HS-5 (cell line): ENCODE results near the gene DYNAP.

ENCODE experiments used
- DNase-seq: peaks from one replicate; pipeline ENCODE4 v3.0.0-alpha.2; 2012; ENCODE audit warnings: low read depth

DYNAP gene

DNA sequence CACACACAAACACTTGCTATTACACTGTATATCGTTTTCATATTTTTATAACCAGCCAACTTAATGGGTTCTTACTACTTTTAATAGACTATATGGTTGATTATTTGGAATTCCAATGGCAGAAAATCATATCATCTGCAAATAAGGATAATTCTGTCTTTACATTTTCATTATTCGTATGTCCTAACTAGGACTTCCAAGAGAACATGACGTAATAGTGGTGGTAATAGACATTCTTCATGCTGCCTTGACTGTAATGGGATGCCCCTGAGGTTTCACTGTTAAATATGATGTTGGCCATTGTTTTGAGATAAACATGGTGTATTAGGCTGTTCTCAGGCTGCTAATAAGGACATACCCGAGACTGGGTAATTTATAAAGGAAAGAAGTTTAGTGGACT, 45.2 kb downstream of the DYNAP start:
- no peak for DNase-seq

DNA sequence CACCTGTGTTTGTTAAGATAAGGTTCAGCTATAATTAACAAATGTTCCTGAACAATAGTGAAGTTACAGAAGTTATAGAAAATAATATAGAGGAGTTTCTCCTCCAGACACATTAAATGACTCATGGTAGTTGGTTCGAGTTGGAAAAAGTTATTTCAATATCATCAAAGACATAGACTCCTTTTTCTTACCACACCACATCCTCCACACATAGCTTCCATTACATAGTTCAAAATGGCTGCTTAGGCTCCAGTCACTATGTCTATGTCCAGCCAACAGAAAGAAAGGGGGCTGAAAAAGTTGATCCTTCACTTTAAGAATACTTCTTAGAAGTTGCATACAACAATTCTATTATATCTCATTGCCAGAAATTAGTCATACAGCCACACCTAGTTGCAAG, 50.7 kb downstream of the DYNAP start:
- DNase-seq, result no peak

DNA sequence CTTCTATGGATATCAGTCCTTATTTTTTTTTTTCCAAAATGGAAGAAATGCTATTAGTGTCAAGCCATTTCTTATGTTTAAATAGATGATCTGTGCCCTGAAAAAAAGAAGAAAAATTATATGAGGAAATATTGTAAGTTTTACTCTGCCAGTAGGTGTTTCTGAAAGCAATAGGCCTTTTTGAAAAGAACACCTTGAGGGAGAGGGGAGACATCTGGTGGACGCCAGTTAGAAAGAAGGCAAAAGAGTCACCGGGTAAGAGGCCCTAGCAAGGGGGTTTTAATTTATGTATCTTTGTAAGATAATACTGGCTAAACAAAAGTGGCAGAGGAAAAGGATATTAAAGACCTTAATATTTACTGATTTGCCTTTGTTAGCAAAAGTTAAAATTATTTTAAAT, 56.1 kb downstream of the DYNAP start:
- DNase-seq, result no peak
